Pancreas (tissue), 10 donors: ENCODE measurements around the gene HOMER1. TPM values are rescaled to one million over a fixed set of nuclear protein-coding genes. Genes with fewer than 3 reads are reported as not detected.

ENCODE experiments used
- ATAC-seq, 4 donors: fragments of 200-7000 bp; cut with Tn5 transposase; one replicate each; pipeline versions ENCODE4 v1.8.0 to v1.9.1; 2020; ENCODE audit warnings: mild to moderate bottlenecking in 4 of 4, moderate library complexity in 4 of 4
- DNase-seq, 6 donors: peaks; one replicate each; pipeline ENCODE4 v3.0.0-alpha.2; 2020
- FAIRE-seq: peaks from 2 replicates; lab custom pipeline; 2012; peaks lifted over from hg19 to GRCh38; lab: Jason Lieb, UNC
- H3K27ac ChIP-seq, 4 donors: fragments of 200-600 bp; sonication (generic); 1 replicate in 3 of 4; 2 replicates in 1 of 4; pipeline versions ENCODE4 v1.5.0 to v1.8.0; 2020
- H3K27me3 ChIP-seq, 4 donors: fragments of 200-600 bp; one replicate each; pipeline ENCODE4 v1.8.0; 2021
- H3K36me3 ChIP-seq, 3 donors: fragments of 200-600 bp; sonication (generic) in 1 of 3; one replicate each; pipeline versions ENCODE4 v1.5.0 to v1.8.0; 2020 to 2021
- H3K4me1 ChIP-seq, 3 donors: fragments of 200-600 bp; one replicate each; pipeline ENCODE4 v1.8.0; 2021
- H3K4me3 ChIP-seq, 4 donors: fragments of 200-600 bp; sonication (generic) in 2 of 4; one replicate each; pipeline versions ENCODE4 v1.5.0 to v1.8.0; 2020 to 2021
- H3K9me3 ChIP-seq, 4 donors: fragments of 200-600 bp; one replicate each; pipeline ENCODE4 v1.8.0; 2021
- WGBS, 2 donors: extraction: QIAGEN DNeasy Blood & Tissue Kit; methylation state at CpG; one replicate each; pipeline ENCODE4 v1.1.7; 2013; 5-methylcytosine and 5-hydroxymethylcytosine counted together
- intact Hi-C, 3 donors: fragments of 100-400 bp; cut with DNase I; formaldehyde crosslinking; loops; one replicate each; pipeline versions ENCODE4 v1.11.1 to v1.14.2; 2022
- polyA plus RNA-seq, 2 donors: library from polyadenylated mRNA; stranded (reverse); fragments of 200-250 nt; gene quantifications; one replicate each; pipeline ENCODE4 v1.2.3, GENCODE V29; 2013
- total RNA-seq, 6 donors: library from RNA; stranded (reverse); fragmentation: NEBNext Ultra II Directional in 4 of 6; extraction: Animal tissue kit (Norgen Biotek cat#: 25700) in 4 of 6; gene quantifications; one replicate each; pipeline versions ENCODE4 v1.2.1 to v1.2.4, GENCODE V29; 2021 to 2023
- TF ChIP-seq, protein P1 (sequence below), 4 donors: fragments of 200-600 bp; sonication (generic) in 3 of 4; IDR thresholded peaks; one replicate each; pipeline versions ENCODE4 v1.5.0 to v1.8.0; 2021; ENCODE audit warnings: antibody characterized with exemption in 4 of 4
- donor health status: healthy with polysubstance abuse.
- donor health status: DM: no; HTN: no; CAD: no; lungs with moderate emphysema.
- donor health status: DM: no; HTN: no; CAD: no.
- donor health status: control.
- donor health status: control.
- donor health status: Bipolar disorder and iron deficiency.
- donor health status: DM: yes; HTN: yes; CAD: no.
- donor health status: DM: no; HTN: no; CAD: no.
- donor health status: DM: no; HTN: no; CAD: no.
- donor health status: DM: yes; HTN: yes; CAD: no.

HOMER1 gene
- total and polyA plus RNA-seq, 8 donors = 0.56 to 3.6 (median 1.3) TPM

DNA sequence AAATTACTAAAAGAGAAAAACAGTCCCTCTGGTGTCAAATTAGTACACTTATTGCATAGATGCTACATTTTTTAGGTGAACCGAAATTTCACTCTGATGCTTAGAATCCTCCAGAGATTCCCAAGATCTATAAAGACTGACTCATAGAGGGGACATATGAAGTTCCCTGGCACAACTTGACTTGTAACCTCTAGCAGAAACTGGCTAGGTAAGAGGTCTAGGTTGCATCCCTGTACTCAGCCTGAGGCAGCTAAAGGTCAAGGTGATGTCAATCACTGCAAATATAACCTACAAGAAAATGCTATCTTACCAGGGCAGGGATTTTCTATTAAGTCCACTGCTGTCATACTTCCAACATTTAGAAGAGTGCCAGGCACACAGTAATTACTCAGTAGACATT is 24.2 kb downstream of the HOMER1 start:
- no peak overlapping the region for H3K27ac ChIP-seq
- FAIRE-seq = no peak
- DNase-seq = no peak
- no peaks in the 10 kb centered on the region for H3K9me3 ChIP-seq
- no peaks in the 10 kb centered on the region for H3K4me1 ChIP-seq
- no peaks in the 10 kb centered on the region for H3K36me3 ChIP-seq
- no peak for ATAC-seq
- no peaks in the 10 kb centered on the region for H3K27me3 ChIP-seq
- TF ChIP-seq, protein P1, sequence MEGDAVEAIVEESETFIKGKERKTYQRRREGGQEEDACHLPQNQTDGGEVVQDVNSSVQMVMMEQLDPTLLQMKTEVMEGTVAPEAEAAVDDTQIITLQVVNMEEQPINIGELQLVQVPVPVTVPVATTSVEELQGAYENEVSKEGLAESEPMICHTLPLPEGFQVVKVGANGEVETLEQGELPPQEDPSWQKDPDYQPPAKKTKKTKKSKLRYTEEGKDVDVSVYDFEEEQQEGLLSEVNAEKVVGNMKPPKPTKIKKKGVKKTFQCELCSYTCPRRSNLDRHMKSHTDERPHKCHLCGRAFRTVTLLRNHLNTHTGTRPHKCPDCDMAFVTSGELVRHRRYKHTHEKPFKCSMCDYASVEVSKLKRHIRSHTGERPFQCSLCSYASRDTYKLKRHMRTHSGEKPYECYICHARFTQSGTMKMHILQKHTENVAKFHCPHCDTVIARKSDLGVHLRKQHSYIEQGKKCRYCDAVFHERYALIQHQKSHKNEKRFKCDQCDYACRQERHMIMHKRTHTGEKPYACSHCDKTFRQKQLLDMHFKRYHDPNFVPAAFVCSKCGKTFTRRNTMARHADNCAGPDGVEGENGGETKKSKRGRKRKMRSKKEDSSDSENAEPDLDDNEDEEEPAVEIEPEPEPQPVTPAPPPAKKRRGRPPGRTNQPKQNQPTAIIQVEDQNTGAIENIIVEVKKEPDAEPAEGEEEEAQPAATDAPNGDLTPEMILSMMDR (IDR thresholded peaks at IDR 0.05) = no peak
- intact Hi-C loops = no loop called here
- H3K4me3 ChIP-seq = no peak overlapping the region
- WGBS, 2 donors = 93 to 95% methylated on average over 1 of the region's 1 CpG

- Histone ChIP-seq H3K4me3 (no peak overlapping the region), H3K36me3 (no peaks in the 10 kb centered on the region), H3K27me3 (no peaks in the 10 kb centered on the region), H3K27ac (no peak overlapping the region), H3K9me3 (no peaks in the 10 kb centered on the region), H3K4me1 (no peaks in the 10 kb centered on the region)
- ATAC-seq = no peak
- no peak for DNase-seq
- no peak for FAIRE-seq
- TF ChIP-seq, protein P1 (IDR thresholded peaks at IDR 0.05) = no peak
- intact Hi-C loops = no loop called here
These were observed 25.2 kb downstream of the HOMER1 start for GRCh38 chr5:79488775-79489174.

GRCh38 chr5:79488058-79488457 is 25.9 kb downstream of the HOMER1 start:
- ATAC-seq (no peak), DNase-seq (no peak), FAIRE-seq (no peak)
- Histone ChIP-seq H3K4me1 (no peaks in the 10 kb centered on the region), H3K27ac (no peak overlapping the region), H3K9me3 (no peaks in the 10 kb centered on the region), H3K27me3 (no peaks in the 10 kb centered on the region), H3K4me3 (no peak overlapping the region), H3K36me3 (no peaks in the 10 kb centered on the region)
- WGBS, 2 donors = 76 to 86% methylated on average over 3 of the region's 3 CpGs
- TF ChIP-seq, protein P1 (IDR thresholded peaks at IDR 0.05) = no peak
- intact Hi-C loops = no loop called here

DNA sequence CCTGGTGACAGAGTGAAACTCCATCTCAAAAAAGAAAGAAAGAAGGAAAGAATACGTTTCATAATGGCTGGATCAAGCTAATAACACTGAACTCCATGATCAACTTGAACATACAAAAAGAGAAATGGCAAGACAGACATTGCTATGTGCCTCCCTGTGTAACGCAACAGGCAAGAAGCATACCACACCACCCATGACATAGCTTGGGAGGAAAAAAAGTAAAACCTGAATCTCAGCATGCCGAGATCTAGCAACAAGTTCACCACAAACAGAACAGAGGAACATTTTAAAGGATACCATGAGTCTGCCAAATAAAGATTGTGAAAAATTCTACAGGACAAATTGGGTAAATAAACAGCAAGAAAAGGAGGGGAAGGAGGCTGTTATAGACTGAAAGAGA is 26.7 kb downstream of the HOMER1 start:
- Histone ChIP-seq H3K27me3 (no peaks in the 10 kb centered on the region), H3K36me3 (no peaks in the 10 kb centered on the region), H3K4me1 (no peaks in the 10 kb centered on the region), H3K9me3 (no peaks in the 10 kb centered on the region), H3K4me3 (no peak overlapping the region), H3K27ac (no peak overlapping the region)
- intact Hi-C loops = no loop called here
- ATAC-seq = no peak
- TF ChIP-seq, protein P1 (IDR thresholded peaks at IDR 0.05) = no peak
- WGBS, 2 donors = 83 to 91% methylated on average over 3 of the region's 3 CpGs
- no peak for DNase-seq
- FAIRE-seq = no peak

DNA sequence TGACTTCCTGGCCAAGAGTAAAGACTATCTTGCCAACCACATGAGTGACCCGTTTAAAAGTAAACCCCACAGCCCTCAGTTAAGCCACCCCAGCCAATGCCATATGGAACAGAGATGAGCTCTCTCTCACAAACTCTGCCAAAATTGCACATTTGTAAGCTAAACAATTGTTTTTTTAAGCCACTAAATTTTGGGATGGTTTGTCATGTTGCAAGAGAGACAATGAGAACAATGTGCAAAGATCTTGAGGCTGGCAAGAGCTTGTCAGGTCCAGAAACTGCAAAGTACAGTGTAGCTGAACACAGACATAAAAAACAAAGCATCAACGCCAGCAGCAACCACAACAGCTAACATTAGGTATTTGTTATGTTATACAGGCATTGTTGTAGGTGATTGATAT is 27.8 kb downstream of the HOMER1 start:
- no peaks in the 10 kb centered on the region for H3K36me3 ChIP-seq
- no peaks in the 10 kb centered on the region for H3K4me1 ChIP-seq
- TF ChIP-seq, protein P1 (IDR thresholded peaks at IDR 0.05) = no peak
- no peak for FAIRE-seq
- H3K4me3 ChIP-seq = no peak overlapping the region
- no peak for DNase-seq
- H3K27me3 ChIP-seq = no peaks in the 10 kb centered on the region
- intact Hi-C loops = no loop called here
- no peak overlapping the region for H3K27ac ChIP-seq
- 63 to 70% methylated on average over 2 of the region's 2 CpGs for WGBS, 2 donors
- ATAC-seq = no peak
- no peaks in the 10 kb centered on the region for H3K9me3 ChIP-seq
